Activated naive CD4-positive, alpha-beta T cell treated with Interleukin-2 at 50 U/mL for 16 hours (primary cell): ENCODE measurements around the gene SULT1C4.

Source experiments
- DNase-seq: peaks from one replicate; pipeline ENCODE4 v3.0.0-alpha.2; 2020

SULT1C4 gene

GRCh38 chr2:108376774-108377173 lies 980 bp upstream of the SULT1C4 start:
- DNase-seq = no peak

- no peak for DNase-seq
These were observed 353 bp upstream of the SULT1C4 start for GRCh38 chr2:108377401-108377800.

GRCh38 chr2:108378851-108379250 lies 1.1 kb downstream of the SULT1C4 start:
- no peak for DNase-seq

- no peak for DNase-seq
These were observed 4.4 kb downstream of the SULT1C4 start for GRCh38 chr2:108382196-108382595.

- DNase-seq = no peak
These were observed 5.5 kb downstream of the SULT1C4 start for GRCh38 chr2:108383146-108383830.

- DNase-seq = no peak
These were observed 7.1 kb downstream of the SULT1C4 start for GRCh38 chr2:108384662-108385393.

- DNase-seq = no peak
These were observed 7.8 kb downstream of the SULT1C4 start for GRCh38 chr2:108385411-108386071.

- DNase-seq = no peak
These were observed 10.3 kb downstream of the SULT1C4 start for GRCh38 chr2:108388045-108388444.

- DNase-seq = no peak
These were observed 12.6 kb downstream of the SULT1C4 start for GRCh38 chr2:108390340-108390739.

- DNase-seq = no peak
These were observed 14.3 kb downstream of the SULT1C4 start for GRCh38 chr2:108392029-108392428.

GRCh38 chr2:108393197-108393596 lies 15.4 kb downstream of the SULT1C4 start:
- no peak for DNase-seq

- no peak for DNase-seq
These were observed 17.4 kb downstream of the SULT1C4 start for GRCh38 chr2:108395155-108395554.

GRCh38 chr2:108396845-108397244 lies 19.1 kb downstream of the SULT1C4 start:
- no peak for DNase-seq

- no peak for DNase-seq
These were observed 21.7 kb downstream of the SULT1C4 start for GRCh38 chr2:108399479-108399878.

GRCh38 chr2:108401800-108402199 lies 24.0 kb downstream of the SULT1C4 start:
- no peak for DNase-seq

GRCh38 chr2:108403494-108403893 lies 25.7 kb downstream of the SULT1C4 start:
- no peak for DNase-seq

GRCh38 chr2:108404784-108405397 lies 27.1 kb downstream of the SULT1C4 start:
- DNase-seq = no peak

- DNase-seq = no peak
These were observed 30.3 kb downstream of the SULT1C4 start for GRCh38 chr2:108407864-108408729.

GRCh38 chr2:108409768-108410167 lies 32.0 kb downstream of the SULT1C4 start:
- no peak for DNase-seq

GRCh38 chr2:108412995-108413710 lies 35.4 kb downstream of the SULT1C4 start:
- DNase-seq = no peak

GRCh38 chr2:108413711-108414095 lies 35.9 kb downstream of the SULT1C4 start:
- no peak for DNase-seq
